HepG2 (cell line): ENCODE data around the gene SPRYD3. TPM values are rescaled to one million over a fixed set of nuclear protein-coding genes. Genes with fewer than 3 reads are reported as not detected.

Experiments used
- ARID3A ChIP-seq: IDR thresholded peaks from 2 replicates; pipeline ENCODE4 v1.6.1; 2012; ENCODE audit warnings: low read depth, low read length, improper control_type of control experiment
- ATF3 ChIP-seq: sonication (generic); formaldehyde crosslinking; IDR thresholded peaks from 2 replicates; pipeline ENCODE4 v1.4.0; 2020; ENCODE audit warnings: missing genetic modification reagents
- EP300 ChIP-seq, 3 experiments: sonication (generic) in 1 of 3; formaldehyde crosslinking in 1 of 3; IDR thresholded peaks; 2 replicates each; pipeline versions ENCODE4 v1.5.1 to v1.6.1; 2011 to 2020; ENCODE audit warnings: low read depth in 2 of 3, low read length in 2 of 3, borderline replicate concordance in 1 of 3, improper control_type of control experiment in 1 of 3, mild to moderate bottlenecking in 1 of 3, missing genetic modification reagents in 1 of 3, moderate library complexity in 1 of 3
- FLYWCH1 ChIP-seq: sonication (generic); formaldehyde crosslinking; IDR thresholded peaks from 2 replicates; pipeline ENCODE4 v1.8.1; 2023; ENCODE audit warnings: mild to moderate bottlenecking, missing genetic modification reagents
- GABPB1 ChIP-seq: IDR thresholded peaks from 2 replicates; pipeline ENCODE4 v1.6.1; 2016; ENCODE audit warnings: mild to moderate bottlenecking, missing genetic modification reagents, moderate library complexity, missing compliant biosample characterization
- HNRNPK ChIP-seq: fragments of 200-400 bp; formaldehyde crosslinking; IDR thresholded peaks from 2 replicates; pipeline ENCODE4 v1.6.1; 2018; ENCODE audit warnings: low read length, low read depth, moderate library complexity, mild to moderate bottlenecking; ENCODE audit not compliant: poor library complexity, severe bottlenecking
- IRF9 ChIP-seq: sonication (generic); formaldehyde crosslinking; IDR thresholded peaks from 2 replicates; pipeline ENCODE4 v1.8.0; 2022; ENCODE audit warnings: missing genetic modification reagents, mild to moderate bottlenecking, borderline replicate concordance
- KDM6A ChIP-seq: IDR thresholded peaks from 2 replicates; pipeline ENCODE4 v1.6.1; 2016; ENCODE audit warnings: low read depth
- MIER3 ChIP-seq: IDR thresholded peaks from 2 replicates; pipeline ENCODE4 v1.6.1; 2016; ENCODE audit warnings: missing compliant biosample characterization, borderline replicate concordance
- MXI1 ChIP-seq: IDR thresholded peaks from 3 replicates; pipeline ENCODE4 v1.6.1; 2012; ENCODE audit warnings: low read depth, low read length, inconsistent platforms, borderline replicate concordance
- MYC ChIP-seq: sonication (generic); formaldehyde crosslinking; IDR thresholded peaks from 2 replicates; pipeline ENCODE4 v1.9.0; 2021; ENCODE audit warnings: missing genetic modification reagents, borderline replicate concordance
- NR2F6 ChIP-seq, 2 experiments: IDR thresholded peaks; 2 replicates each; pipeline ENCODE4 v1.6.1; 2016; ENCODE audit warnings: antibody characterized with exemption in 1 of 2, mild to moderate bottlenecking in 1 of 2
- RXRB ChIP-seq: IDR thresholded peaks from 2 replicates; pipeline ENCODE4 v1.6.1; 2016; ENCODE audit warnings: borderline replicate concordance, missing genetic modification reagents, missing compliant biosample characterization
- SMC3 ChIP-seq: IDR thresholded peaks from 2 replicates; pipeline ENCODE4 v1.6.1; 2011; ENCODE audit warnings: low read length, improper control_type of control experiment
- SP5 ChIP-seq: IDR thresholded peaks from 2 replicates; pipeline ENCODE4 v1.6.1; 2016; ENCODE audit warnings: low read depth, borderline replicate concordance
- SPEN ChIP-seq: sonication (generic); formaldehyde crosslinking; IDR thresholded peaks from 2 replicates; pipeline ENCODE4 v1.5.1; 2020; ENCODE audit warnings: low read depth, mild to moderate bottlenecking, missing genetic modification reagents
- THAP11 ChIP-seq: IDR thresholded peaks from 2 replicates; pipeline ENCODE4 v1.6.1; 2016; ENCODE audit warnings: missing biosample characterization, missing genetic modification reagents
- THYN1 ChIP-seq: sonication (generic); formaldehyde crosslinking; IDR thresholded peaks from 2 replicates; pipeline ENCODE4 v1.8.1; 2023; ENCODE audit warnings: low read depth, mild to moderate bottlenecking, moderate library complexity, missing genetic modification reagents, borderline replicate concordance
- ZBTB42 ChIP-seq: sonication (generic); formaldehyde crosslinking; IDR thresholded peaks from 2 replicates; pipeline ENCODE4 v1.5.0; 2020; ENCODE audit warnings: mild to moderate bottlenecking, missing genetic modification reagents
- ZEB1 ChIP-seq: IDR thresholded peaks from 2 replicates; pipeline ENCODE4 v1.6.1; 2012; ENCODE audit warnings: mild to moderate bottlenecking, low read depth, inconsistent platforms; ENCODE audit not compliant: insufficient replicate concordance
- ZNF326 ChIP-seq: sonication (generic); formaldehyde crosslinking; IDR thresholded peaks from 2 replicates; pipeline ENCODE4 v1.4.0; 2020; ENCODE audit warnings: missing genetic modification reagents, borderline replicate concordance
- ZNF839 ChIP-seq: sonication (generic); formaldehyde crosslinking; IDR thresholded peaks from 2 replicates; pipeline ENCODE4 v1.4.0; 2020; ENCODE audit warnings: missing genetic modification reagents, mild to moderate bottlenecking, borderline replicate concordance
- polyA plus RNA-seq, 8 experiments: library from polyadenylated mRNA; depleted of rRNA in 3 of 8; stranded (reverse) in 7 of 8; unstranded in 1 of 8; fragments of >200 nt; fragmentation: Illumina TruSeq in 4 of 8; extraction: Trizol in 4 of 8; gene quantifications; 2 replicates each; pipeline versions ENCODE4 v1.2.1 to v1.2.3, GENCODE V29; 2011 to 2016; ENCODE audit warnings: low read depth in 4 of 8, missing spikeins in 1 of 8, mixed read lengths in 1 of 8; ENCODE audit not compliant: insufficient read depth in 1 of 8
- total RNA-seq, 5 experiments: library from RNA; depleted of rRNA; stranded (reverse); fragments of >200 nt; fragmentation: Illumina TruSeq; extraction: Trizol; gene quantifications; 2 replicates each; pipeline ENCODE4 v1.2.3, GENCODE V29; 2016; ENCODE audit warnings: low read depth in 1 of 5

SPRYD3 gene
- total and polyA plus RNA-seq, 2 of the 13 experiments (the other 11 are each of a cell fraction or from before 2014, with no cell fraction given): 9.0 to 9.2 TPM

GRCh38 chr12:53099071-53099882 is 20.1 kb upstream of the SPRYD3 start (continued):
- 0 out of 2 replicates have a peak, but pooled peaks have one; percentile 25 for TF ChIP-seq THAP11 (CRISPR knock-in tag)
- peak in 1 of 2 experiments; percentile 51; a peak in 1 of 4 replicates for TF ChIP-seq EP300 (IDR thresholded peaks at IDR 0.05; ENCODE audit: low read depth in 2 of 2, low read length in 2 of 2)
- peak; percentile 55; the same call in 1 of the 2 replicates for TF ChIP-seq EP300 (CRISPR knock-in tag; IDR thresholded peaks at IDR 0.05; ENCODE audit: borderline replicate concordance)
- peak; percentile 27 for TF ChIP-seq HNRNPK
- no peak for TF ChIP-seq FLYWCH1 (CRISPR knock-in tag)
- peak; percentile 35; the same call in 1 of the 2 replicates for TF ChIP-seq MYC (CRISPR knock-in tag)
- no peak for TF ChIP-seq ZNF326 (CRISPR knock-in tag)
- peak; percentile 34; the same call in 1 of the 2 replicates for TF ChIP-seq MIER3 (CRISPR knock-in tag)
- no peak; the same call in 2 of the 3 replicates for TF ChIP-seq MXI1
- peak; percentile 54; the same call in 1 of the 2 replicates for TF ChIP-seq NR2F6 (IDR thresholded peaks at IDR 0.05)
- TF ChIP-seq NR2F6 (CRISPR knock-in tag; IDR thresholded peaks at IDR 0.05): peak; percentile 62
- no peak for TF ChIP-seq ZBTB42
- TF ChIP-seq SMC3: peak; percentile 86
- peak; percentile 92 for TF ChIP-seq RXRB
- no peak for TF ChIP-seq IRF9
- TF ChIP-seq KDM6A: no peak
- TF ChIP-seq ZEB1: no peak
- 0 out of 2 replicates have a peak, but pooled peaks have one; percentile 15 for TF ChIP-seq ARID3A
- TF ChIP-seq ZNF839: no peak
- TF ChIP-seq THYN1 (CRISPR knock-in tag): no peak
- TF ChIP-seq SPEN (CRISPR knock-in tag): 0 out of 2 replicates have a peak, but pooled peaks have one; percentile 41
- peak; percentile 71; the same call in 1 of the 2 replicates for TF ChIP-seq ATF3 (CRISPR knock-in tag)
- TF ChIP-seq GABPB1: peak; percentile 47
- TF ChIP-seq SP5 (CRISPR knock-in tag): peak; percentile 57; the same call in 1 of the 2 replicates
